ENCODE measurements around the gene MTR. TPM values are rescaled to one million over a fixed set of nuclear protein-coding genes. Genes with fewer than 3 reads are reported as not detected.

The MTR gene
- total RNA-seq, 1 donor from 2014 or later, result 46.4 TPM

- DNase-seq (ENCODE audit: low spot score), result no peak
Observed at GRCh38 chr1:236952246-236953003, 157.3 kb downstream of the MTR start.

GRCh38 chr1:236953151-236953700 is 158.1 kb downstream of the MTR start:
- DNase-seq (ENCODE audit: low spot score), result no peak

Other genes with a start within 250 kb of the MTR start
- gene HEATR1, start 190.8 kb upstream of the MTR start, total RNA-seq, result 18.9 TPM
- 5.0 TPM for gene ACTN2, start 108.8 kb upstream of the MTR start, total RNA-seq
- not detected for gene MT1HL1, start 209.1 kb downstream of the MTR start, total RNA-seq
- gene RYR2, start 246.9 kb downstream of the MTR start, total RNA-seq, result 7.5 TPM